HG02623 (cell line): ENCODE results near the gene HOXA13.

Source experiments
- ATAC-seq: cut with Tn5 transposase; IDR thresholded peaks from one replicate; pipeline ENCODE4 v1.9.1; 2021; ENCODE audit warnings: moderate library complexity; ENCODE audit not compliant: unreplicated experiment

The HOXA13 gene

GRCh38 chr7:27171325-27171636 lies 28.6 kb downstream of the HOXA13 start:
- ATAC-seq: no peak

DNA sequence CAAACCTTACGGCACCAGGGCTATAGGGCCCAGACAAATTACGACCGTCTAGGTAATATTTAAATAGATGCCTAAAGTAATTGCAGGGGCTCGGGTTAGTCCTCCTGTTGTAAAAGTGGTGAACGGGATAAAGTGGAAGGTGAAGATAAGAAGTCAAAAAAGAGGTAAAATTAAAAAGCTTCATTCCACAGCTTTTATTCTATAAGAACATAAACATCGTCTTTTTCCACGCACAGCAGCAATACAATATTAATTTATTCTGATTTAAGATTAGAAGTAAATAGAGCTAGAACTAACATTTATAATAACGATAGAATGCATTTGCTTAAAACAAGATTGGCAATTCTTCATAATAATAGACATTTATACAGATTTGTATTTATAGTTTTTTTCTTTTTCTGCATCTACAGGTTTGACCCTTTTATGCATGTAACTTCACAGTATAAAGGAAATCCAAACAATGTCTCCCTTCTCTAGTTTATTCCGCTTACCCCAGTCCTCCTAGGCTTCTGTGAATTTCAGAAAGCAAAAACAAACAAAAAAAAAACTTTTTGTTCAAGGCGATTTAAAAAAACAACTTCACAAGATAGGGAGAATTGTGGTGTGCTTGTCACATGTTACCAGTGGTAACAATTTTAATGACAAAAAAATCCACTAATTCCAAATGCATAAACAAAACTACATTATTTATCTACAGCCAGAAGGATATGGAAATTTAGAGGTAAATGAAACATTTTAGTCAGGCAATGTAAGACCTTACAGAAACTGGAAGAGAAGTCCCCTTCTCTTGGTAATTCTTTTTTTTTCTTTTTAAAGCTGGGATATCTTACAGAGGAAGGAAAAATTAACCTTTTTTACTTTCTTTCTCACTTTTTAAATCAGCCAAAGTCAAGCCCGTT lies 29.2 kb downstream of the HOXA13 start:
- no peak for ATAC-seq

- ATAC-seq: no peak
These were observed 30.0 kb downstream of the HOXA13 start for GRCh38 chr7:27169658-27170425.

DNA sequence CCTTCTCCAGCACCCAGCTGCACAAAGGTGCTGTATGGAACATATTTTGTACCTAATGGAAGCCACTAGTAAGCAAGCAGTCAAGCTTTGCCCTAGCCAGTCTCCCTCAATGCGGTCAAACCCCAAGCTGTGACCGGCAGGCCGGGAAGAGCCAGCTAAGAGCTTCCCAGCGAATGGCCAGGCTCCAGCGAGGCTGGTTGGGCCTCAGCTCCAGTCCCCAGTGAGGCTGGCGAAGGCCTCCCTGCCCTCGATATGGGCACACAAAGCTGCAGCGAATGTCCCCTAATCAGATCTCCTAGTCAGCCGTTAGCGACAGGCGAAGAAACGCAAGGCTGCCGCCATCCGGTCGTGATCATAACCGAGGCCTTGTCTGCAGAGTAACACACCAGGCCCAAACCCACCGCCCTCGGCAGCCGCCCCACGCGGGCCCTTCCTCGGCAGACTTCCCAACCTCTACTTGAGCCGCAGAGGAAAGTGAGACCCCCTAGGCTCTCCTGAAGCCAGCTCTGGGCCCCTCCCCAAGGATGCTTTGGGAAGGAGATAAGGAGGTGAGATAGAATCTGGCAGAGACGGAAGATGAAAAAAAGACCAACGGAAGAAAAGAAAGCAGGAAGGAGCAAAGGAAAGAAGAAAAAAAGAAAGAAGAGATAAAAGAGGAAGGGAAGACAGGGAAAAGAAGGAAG lies 31.5 kb downstream of the HOXA13 start:
- no peak for ATAC-seq

DNA sequence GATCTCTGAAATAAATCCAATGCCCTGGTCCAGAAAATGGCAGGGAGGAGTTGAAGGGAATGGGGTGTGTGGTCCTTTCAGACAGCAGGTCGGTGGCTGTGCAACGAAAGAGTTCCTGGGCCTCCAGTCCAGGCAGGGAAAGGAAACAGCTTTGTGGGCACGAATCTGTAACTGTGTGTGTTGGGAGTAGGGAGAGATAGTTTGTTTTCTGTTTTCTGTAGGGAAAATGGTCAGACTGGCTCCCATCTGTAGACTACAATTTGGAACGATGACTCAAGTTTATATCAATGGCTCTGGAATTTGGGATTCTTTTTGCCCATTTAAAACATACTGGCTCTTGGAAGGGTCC lies 32.0 kb downstream of the HOXA13 start:
- ATAC-seq: no peak

- ATAC-seq: no peak
These were observed 33.1 kb downstream of the HOXA13 start for GRCh38 chr7:27166531-27167505.

- no peak for ATAC-seq
These were observed 33.8 kb downstream of the HOXA13 start for GRCh38 chr7:27165996-27166530.

GRCh38 chr7:27165089-27165995 lies 34.5 kb downstream of the HOXA13 start, which contains the start of gene HOXA9:
Gene HOXA9 (minus strand): TSS chr7:27165537. CDS start chr7:27165457, 80 bp downstream.
- ATAC-seq: no peak

DNA sequence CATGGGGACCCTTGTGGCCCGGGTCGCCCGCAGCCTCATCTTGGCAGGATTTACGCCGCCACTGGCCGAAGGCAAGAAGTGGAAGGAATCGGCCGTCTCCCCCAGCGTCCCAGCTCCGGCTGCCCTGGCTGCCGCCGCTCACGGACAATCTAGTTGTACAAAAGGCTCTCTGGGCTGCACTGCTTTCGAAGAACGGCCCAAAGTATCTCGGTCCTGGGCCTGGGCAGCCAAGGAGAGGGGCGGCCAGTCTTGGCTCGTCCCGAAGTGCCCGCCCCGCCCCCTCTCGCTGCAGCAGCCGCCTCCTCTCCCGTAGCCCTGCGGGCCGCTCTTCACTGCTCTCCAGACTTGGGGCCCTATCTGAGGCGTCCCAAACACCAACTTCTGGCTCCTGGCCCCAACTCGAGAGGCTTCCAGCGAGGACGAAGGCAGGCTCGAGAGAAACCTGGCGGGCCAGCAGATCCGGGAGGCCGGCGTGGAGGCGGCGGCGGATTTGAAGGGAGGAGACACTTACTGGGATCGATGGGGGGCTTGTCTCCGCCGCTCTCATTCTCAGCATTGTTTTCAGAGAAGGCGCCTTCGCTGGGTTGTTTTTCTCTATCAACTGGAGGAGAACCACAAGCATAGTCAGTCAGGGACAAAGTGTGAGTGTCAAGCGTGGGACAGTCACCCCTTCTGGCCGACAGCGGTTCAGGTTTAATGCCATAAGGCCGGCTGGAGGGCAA lies 35.4 kb downstream of the HOXA13 start:
- ATAC-seq: no peak

DNA sequence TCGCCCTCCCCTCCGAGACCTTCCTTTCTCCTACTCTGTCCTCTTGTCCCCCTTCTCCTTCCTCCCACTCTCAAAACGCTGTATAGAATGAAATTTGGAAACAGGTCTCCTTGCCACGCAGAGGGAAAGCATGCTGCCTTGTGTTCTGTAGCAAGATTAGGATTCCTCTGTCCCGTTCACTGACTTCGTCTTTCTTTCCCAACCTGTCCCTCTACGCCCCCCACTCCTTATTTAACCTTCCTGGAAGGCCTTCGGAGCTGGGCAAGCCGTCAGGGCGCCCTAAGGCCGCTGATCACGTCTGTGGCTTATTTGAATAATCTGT lies 35.9 kb downstream of the HOXA13 start:
- ATAC-seq: no peak

GRCh38 chr7:27163288-27164044 lies 36.4 kb downstream of the HOXA13 start:
- no peak for ATAC-seq

DNA sequence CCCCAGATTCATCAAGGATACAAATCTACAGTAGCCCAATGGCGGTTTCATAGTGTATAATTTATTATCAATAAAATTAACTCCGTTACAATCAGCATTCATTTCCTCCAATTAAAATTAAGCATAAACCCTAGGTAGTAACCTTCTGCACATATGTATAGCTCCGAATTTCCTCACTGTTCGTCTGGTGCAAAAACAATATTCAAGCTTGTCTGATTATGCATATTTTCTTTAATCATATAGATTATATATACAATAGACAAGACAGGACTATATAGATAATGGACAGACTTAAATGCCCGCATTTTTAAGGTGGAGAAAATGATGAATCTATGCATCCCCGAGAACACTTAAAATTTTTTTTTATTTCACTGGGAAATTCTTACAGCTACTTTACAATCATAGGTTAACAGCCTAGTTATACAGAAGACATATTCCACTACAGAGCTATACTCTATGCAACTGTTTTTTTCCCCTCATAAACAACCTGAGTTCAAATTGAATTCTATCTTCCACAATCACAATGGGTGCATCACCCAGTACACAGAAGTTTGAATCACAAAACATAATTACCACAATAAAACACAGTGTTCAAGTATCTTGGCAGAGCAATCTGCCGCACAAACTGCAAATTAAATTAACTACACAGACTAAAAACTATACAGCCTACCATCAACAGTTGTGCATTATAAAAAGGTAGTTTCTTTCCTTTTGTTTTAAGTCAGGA lies 37.2 kb downstream of the HOXA13 start:
- no peak for ATAC-seq

GRCh38 chr7:27161721-27162560 lies 38.0 kb downstream of the HOXA13 start:
- no peak for ATAC-seq

DNA sequence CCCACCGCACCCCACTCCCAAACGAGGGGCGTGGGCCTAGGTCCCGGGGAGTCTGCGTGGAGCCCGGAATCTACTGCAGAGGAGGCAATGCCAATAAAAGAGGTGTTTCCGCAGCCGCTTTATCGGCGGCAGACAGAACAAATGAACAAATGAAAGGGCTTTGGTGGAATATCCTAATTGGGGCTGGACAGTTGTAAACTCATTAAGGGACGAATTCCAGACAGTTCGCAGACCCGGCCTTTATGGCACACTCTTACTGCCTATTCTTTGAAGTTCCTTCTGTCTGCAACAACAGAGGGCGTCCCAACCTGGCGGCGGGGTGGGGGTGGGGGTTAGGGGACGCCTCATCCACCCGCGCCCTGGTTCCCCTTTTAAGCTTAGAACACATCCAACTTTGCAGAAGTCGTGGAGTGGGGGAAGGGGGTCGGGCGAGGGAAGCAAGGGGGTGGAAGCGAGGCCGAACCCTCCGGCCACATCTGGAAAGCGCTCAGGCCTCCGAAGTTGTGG lies 38.6 kb downstream of the HOXA13 start:
- ATAC-seq: no peak

DNA sequence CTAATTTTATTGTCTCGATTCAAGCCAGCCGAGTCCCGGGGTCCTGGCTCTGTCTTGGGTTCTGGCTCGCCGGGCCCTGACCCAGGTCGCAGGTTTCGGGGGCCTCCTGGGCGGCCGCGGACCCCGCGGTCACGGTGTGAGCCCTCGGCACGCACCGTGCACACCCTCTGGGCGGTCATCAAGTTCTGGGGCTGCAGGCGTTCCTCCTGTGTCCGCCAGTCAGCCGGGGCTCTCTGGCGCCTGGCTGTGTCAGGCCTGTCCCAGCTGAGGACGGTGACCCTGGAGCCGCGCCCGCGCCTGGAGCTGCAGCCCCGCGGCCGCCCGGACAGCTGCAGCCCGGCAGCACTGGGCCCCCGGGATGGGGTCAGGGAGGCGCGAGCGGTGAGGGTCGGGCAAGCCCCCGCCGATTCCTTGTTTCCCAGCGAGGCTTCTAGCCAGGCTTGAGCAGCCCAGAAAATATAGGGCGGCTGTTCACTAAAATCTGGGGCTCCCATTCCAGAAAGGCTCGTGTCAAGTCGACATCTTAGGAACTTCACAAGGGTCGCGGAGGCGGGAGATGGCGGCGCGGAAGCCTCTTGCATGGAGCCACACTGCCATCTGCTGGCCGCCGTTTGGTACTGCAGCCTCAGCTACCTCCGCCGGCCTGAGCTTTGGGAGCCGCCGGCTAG lies 39.2 kb downstream of the HOXA13 start:
- ATAC-seq: peak; percentile 49

GRCh38 chr7:27160145-27160545 lies 39.7 kb downstream of the HOXA13 start:
- ATAC-seq: no peak
